NCI-H345 (cell line): ENCODE data around the gene ASB2.

Source experiments
- DNase-seq: peaks from one replicate; lab custom pipeline; 2025; lab: John Stamatoyannopoulos, UW

ASB2 gene

DNA sequence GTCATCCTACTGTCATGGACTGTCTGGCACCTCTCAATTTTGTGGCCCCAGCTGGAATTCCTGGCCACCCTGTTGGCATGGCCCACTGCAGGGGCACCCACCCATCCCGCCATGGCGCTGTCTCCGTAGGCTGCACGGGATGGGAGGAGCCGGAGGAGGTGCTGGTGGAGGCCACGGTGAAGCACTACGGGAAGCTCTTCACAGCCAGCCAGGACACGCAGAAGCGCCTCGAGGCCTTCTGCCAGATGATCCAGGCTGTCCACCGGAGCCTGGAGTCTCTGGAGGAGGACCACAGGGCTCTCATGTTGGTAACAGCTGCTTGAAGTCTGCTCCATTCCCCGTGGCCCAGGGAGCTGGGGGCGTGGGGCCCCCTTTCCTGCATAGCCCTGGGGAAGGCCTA is 24.6 kb upstream of the ASB2 start:
- no peak for DNase-seq

DNA sequence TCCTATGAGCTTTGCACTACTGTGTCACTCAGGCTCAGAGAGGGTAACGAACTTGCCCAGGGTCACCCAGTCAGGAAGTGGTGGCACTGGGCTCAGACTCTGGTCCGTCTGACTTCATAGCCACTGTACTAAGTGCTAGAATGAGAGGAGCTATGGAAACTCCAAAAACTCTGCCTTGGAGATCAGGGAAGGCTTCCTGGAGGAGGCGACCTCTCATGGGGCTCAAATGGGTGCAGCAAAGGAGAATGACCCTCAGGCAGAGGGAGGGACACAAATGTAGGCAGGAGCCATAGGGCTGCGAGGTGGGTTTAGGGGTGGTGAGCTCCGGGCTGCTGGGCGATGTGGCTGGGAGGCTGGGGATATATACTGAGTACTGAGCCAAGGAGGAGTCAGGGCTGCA is 23.9 kb upstream of the ASB2 start:
- no peak for DNase-seq

DNA sequence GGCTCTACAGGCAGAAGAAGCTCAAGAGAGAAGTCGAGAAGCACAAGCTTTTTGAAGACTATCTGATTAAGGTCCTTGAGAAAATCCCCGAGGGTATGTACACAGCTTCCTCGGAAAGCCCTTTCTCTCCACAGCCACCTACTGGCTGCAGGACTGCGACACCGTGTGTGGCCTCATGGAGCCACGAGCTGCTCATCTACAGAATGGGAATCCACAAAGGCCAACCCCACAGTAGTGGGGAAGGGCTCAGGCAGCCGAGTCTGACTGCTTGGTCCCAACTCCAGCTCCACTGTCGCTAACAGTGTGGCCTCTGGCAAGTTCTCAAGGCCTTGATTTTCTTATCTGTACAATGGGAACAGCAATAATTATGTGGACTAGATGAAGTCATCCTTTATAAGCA is 23.2 kb upstream of the ASB2 start:
- DNase-seq: no peak

DNA sequence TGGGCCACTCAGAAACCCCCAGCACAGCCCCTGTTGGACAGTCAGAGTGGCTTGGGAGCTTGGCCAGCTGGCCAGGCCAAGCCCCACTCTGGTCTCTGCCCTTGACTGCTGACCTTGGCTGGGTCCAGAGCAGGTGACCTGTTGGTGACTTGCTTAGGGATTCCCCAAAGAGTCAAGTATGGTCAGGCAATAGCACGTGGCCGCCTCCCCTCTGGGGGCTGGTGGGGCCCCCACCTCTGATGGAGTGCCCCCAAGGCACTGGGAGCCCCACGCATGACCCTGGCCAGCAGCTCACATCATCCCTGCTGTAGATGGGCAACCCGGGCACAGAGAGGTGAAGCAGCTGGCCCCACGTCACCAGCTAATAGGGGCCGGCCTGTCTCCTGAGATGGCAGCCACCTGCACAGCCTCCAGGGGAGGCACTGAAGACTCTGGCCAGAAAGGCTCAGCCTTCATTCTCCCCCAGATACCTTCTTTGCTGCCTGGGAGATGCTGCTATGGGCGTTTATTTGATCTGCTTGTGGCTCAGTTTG is 22.6 kb upstream of the ASB2 start:
- no peak for DNase-seq

DNA sequence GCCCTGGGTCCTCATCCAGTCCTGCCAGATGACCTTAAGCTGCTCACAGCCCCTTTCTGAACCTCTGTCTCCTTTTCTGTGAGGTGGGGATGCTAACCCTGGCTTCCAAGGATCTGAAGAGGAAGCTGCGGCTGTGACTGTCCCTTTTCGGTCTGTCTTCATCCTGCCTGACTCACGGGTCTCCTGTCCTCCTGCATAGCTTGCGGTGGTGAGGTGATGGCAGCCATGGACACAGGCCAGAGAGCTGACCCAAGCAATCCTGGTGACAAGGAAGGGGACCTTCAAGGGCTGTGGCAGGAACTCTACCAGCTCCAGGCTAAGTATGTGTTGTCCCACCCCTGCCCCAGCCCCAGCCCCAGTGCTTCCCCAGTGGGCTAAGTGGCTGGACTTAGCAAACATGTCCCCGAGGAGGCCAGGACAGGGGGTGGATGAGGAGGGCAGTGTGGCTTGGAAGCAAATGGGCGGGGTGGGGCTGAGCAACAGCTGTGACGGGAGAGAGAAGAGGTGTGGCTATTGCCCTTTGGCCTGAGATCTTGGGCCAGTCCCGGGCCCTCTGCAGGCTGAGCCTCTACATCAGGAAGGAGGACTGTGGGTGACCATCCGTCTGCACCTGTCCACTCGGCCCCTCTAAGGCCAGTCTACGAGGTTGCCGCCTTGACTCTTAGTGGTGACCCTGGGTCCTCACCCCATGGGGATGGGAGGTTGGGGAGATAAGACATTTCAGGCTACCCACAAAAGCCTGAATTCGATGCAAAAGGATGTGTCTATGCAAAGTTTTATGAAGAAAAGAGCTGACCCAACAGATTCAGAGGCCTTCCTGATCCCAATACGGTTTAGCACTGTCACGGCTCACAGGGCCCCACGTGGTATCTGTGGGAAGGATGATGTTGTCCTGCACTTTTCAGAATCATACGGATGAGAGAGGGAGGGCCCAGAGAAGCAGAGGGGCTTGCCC is 21.8 kb upstream of the ASB2 start:
- DNase-seq: no peak

DNA sequence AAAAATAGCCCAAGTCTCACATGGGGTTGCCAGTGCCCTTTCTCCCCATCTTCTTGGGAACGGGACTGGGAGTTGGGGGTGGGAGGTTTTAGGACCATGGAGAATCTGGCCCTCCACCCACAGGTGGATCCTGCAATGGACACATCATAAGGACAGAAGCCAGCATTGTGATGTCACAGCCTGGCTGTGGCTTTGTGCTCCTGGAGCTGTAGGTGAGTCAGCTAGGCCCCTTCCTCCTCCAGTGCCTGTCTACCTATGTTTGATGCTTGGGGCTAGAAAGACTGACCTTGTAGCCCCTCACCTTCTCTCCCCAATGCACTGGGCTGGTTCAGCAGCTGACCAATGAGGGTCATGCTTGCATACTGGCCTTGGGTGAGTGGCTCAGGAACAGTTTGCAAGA is 20.7 kb upstream of the ASB2 start, which contains the start of gene CCDC197:
Gene CCDC197 (plus strand): TSS at position 220 of the 400 bp plus-strand sequence. CDS start 831 bp downstream, outside the sequence.
- DNase-seq: no peak

DNA sequence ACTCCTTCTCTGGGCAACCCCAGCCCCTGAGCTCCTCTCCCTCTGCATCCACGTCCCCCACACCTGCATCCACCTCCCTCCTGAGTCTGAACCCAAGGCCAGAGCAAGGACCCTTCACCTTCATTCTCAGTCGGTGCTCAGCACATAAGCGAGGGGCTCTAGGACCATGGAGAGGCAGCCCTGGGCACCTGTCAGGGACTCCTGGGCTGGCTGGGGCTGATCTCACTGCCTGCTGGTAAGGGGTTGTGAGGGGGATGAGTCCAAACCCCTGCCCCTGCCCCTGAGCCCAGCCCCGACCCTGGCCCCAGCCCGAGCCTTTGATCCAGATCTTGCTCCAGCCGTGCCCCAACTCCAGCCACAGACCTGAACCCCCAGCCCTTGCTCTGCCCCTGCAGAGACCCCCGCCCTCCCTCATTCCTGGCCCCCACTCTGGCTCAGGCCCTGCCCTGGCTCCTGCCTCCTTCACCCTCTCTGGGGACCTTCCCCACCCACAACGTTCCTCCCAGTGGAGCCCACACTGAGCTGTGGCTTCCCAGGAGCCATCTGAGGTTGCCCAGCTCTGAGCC is 19.8 kb upstream of the ASB2 start:
- DNase-seq: no peak

DNA sequence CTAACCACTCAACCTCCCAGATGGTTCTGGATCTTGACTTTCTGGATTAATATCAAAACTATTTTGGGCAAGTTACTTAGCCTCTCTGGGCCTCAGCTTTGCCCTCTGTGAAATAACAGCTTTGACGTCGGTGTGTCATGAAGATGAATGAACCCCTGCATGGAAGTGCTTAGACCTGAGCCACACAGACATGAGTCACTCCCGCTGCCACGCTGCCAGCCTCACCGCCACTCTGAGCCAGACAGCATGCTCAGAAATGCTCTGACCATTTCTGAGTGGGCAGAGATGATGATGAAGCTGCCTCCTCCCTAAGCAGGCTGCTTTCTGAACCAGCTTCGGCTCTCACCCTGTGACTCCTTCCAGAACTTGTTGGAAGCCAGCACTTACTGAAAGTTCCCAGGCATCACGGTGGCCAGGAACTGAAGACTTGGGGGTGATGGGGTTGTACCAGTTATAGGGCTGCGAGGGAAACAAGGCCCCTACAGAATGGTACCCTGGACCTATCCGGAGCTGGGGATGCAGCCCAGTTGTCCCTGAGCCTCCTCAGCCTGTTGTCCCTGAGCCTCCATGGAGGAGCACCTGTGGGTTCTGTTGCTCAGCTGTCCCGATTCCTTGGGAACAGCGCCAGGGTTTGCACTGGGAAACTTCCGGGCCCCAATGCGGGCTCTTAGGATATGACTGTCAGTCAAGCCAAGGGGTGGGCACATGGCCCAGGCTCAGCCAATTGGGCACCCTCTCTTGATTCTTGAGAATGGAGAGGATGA is 18.7 kb upstream of the ASB2 start:
- no peak for DNase-seq

DNA sequence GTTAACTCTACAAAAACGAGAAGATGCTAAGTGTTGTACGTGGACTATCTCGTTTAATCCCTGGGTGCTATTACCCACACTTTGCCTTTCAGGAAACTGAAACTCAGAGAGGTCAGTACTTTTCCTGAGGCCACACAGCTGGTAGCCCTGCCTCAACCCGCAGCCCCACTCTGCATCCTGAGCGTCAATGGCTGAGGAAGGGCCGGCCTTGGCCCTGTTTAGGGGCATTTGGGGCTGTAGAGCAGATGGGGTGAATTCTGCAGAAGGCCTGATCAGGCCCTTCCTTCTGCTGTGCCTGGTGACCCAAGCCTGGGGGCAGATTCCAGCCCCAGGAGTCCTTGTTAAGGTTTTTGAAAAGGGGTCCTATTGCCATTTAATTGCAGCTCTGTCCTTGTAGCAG is 17.0 kb upstream of the ASB2 start:
- no peak for DNase-seq

DNA sequence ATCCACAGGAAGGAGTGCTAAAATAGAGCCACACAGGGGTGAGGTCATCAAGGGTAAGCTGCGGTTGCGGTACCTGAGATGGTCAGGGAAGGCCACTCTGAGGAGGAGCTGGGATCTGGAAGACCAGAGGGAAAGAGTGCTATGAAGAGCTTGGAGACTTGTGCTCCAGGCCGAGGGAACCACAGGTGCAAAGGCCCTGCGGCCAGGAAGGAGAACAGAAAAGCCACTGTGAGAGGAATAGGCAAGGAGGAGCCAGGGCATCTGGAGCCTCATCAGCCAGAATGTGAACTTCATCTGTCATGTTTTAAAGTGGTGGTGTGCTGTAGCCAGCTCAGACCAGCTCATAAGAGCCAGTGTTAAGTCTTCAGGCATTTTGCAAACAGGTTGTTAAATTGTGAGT is 15.3 kb upstream of the ASB2 start:
- no peak for DNase-seq

DNA sequence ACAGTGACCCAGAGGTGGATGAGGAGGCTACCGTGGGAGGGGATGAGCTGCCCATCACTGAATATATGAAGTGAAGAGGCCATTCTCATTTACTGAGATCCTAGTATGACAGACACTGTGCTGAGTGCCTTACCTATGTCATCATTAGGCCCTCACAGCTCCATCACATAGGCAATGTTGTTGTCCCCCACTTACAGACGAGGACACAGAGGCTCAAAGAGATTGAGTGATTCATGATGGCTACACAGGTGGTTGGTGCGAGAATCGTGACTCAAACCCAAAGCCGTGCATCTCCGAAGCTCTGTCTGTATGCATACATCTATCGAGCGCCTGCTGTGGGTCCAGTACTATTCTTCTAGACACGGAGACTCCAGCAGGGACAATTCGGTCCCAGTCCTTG is 14.8 kb upstream of the ASB2 start:
- DNase-seq: no peak

DNA sequence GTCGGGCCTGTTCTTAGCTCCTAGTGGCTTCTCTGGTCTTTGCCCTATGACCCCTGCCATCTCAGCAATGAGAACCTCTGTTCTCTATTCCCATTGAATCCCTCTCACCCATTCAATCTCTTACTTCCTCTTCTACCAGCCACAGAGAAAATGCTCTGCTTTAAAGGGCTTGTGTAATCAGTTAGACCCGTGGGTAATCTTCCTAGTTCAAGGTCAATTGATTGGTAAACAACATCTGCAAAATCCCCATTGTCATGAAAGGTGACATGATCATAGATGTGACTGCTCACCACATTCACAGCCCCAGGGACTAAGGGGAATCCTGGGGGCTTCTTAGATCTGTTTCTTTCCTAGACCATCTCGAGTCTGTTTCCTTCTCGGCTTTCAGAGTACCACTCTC is 13.6 kb upstream of the ASB2 start:
- no peak for DNase-seq

DNA sequence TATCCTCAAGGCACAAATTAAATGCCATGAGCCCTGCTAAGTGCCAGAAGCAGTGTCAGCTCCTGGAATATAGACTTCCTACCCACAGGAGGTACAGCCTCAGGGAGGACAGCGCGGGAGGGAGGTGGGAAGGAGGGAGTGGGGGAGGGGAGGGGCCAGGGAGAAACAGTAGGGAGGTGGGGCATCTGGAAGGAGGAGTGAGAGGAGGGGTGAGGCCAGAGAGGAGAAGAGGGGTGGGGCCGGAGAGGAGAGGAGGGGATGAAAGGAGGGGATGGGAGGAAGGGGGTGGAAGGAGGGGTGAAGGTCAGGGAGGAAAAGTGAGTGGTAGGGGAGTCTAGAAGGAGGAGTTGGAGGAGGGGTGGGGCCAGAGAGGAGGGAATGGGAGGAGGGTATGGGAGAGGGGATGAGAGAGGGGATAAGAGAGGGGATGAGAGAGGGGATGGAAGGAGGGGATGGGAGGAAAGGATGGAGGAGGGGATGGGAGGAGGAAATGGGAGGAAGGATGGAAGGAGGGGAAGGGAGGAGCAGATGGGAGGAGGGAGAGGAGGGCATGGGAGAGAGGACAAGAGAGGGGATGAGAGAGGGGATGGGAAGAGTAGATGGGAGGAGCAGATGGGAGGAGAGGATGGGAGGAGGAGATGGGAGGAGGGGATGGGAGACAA is 11.6 kb upstream of the ASB2 start:
- DNase-seq: no peak

DNA sequence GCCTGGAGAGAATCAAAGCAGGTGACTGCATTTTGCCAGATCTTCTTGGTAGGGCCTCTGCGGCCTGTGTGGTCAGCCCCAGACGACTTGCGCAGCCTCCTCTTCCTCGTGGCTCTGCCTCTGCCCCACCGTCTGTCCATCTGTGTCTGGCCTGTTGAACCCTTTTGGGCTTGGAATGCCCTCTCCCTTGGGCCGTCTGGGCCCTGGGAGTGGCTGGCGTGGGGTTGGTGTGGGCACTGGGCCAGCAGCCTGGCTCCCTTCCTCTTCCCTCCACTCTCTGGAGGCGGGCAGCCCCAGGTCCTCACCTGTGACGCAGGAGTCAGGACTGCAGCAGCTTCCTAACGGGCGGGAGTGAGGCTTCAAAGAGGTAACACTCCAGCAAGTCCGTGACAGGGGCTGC is 11.0 kb upstream of the ASB2 start:
- no peak for DNase-seq

DNA sequence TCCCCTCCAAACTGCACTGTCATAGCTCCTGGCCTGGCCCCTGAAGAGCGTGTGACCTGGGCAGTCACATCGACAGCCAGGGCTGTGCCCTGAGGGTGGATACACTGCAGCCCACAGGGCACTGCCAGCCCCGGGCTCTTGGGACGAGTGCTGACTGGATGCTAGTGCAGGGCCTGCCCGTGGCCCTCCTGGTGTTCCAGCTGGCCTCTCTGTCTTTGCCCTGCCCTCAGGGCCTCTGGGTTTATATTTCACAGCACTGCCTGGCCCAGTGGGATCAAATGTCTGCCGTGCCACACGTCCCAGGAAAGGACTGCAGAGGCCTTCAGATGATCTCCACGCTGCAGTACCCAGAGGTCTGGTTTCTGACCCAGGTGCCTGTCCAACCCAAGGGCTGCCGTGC is 10.6 kb upstream of the ASB2 start:
- no peak for DNase-seq

DNA sequence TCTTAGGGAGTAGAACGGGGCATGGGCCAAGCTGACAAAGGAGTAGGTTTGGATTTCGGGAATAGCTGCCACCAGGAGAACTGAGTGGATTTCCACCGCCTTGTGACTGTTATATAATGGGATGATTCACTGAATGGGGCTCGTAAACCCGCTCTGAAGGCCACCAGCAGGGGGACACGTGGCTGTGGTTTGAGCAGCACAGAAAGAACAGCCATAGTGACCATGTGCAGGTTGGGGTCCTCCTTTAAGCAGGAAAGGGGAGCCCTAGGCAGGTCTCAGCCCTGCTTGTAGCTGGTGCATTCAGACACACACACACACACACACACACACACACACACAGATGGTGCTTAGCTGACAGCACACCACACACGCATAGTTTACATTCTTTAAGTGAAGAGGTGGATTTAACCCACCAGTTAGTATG is 8.6 kb upstream of the ASB2 start:
- DNase-seq: no peak

DNA sequence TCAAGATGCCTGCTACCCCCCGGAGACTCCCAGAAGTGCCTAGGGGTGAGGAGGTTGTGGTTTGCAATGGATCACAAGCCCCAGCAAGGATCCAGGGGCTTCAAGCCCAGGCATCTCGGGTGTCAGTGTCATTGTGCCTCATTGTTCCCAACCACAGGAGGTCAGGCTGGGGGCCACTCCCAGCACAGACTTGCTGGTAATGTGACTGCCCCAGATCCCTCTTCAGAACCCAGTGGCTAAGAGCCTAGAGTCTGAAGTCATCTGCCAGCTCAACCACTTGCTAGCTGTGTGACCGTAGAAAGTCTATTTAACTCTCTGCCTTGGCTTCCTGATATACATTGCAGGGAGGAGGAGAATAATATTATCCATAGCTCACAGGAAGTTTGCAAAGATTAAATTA is 7.7 kb upstream of the ASB2 start:
- DNase-seq: no peak

DNA sequence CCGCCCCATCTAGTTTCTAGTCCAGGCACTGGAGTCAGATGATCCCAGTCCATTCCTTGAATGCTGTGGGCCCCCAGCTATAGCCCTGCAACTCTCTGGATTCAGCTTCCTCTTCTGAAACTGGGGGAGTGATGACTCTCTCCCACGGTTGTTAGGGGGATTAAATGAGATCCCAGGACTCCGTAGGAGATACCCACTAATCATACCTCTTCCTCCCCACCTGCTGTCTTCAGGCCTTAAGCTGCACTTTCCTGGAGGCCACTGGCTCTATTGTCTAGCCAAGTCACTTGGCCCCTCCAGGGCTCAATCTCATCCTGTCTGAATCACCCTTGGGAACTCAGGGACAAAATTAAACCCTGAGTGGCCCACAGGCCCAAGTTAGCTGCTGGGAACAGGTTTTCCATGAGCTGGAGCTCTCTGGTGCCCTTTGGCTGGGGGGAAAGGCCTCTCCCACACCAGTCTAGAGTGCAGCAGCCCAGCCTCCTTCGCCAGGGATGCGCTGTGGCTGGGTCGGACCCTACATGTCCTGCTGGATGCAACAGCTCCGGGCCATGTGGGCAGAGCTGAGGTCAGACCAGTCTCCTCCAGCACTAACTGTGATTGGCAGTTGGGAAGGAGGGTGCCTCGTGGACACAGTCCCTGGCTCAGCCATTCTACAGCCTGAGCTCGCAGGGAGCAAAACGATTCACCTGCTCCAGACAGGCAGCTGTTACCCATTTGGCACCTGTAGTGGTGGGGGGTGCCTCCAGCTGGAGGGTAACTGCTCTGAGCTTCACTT is 6.0 kb upstream of the ASB2 start:
- DNase-seq: no peak

DNA sequence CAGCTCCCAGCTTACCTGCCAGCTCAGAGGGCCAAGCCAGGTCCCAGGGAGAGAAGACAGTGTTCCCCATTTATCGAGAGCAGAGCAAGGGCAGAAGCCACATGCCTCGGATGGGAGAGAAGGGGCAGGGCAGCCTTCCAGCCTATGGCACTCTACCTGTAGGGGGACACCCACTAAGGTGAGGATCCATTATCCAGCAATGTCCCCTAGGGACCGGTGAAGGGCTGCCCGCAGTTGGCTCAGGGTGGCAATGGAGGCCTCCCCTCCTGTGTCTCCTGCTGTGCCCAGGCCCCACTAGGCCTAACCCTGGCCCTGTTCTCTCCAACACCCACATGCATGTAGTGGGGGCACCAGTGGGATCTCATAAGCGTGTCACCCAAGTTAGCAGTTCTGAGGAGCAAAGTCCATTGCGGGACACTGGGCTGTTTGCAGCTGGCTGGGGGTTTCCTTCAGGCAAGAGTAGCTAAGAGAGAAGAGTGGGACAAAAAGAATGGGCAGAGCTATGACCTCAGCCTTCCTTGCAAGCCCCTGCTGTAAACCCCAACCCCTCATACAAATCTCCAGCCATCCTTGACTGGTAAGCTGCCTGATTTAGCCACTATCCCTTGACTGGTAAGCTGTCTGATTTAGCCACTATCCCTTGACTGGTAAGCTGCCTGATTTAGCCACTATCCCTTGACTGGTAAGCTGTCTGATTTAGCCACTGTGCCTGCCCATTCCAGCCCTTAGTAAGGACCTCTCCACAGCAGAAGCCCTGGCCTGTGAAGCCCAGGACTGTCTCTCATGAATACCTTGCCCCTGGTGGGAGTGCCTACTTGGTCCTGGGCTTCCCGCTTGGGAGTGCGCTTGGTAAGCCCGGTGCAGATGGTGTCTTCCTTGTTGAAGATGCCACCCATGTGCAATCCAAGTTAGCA is 5.2 kb upstream of the ASB2 start:
- no peak for DNase-seq
